HuH-7 (cell line): ENCODE measurements around the gene ANXA2.
A peak's percentile ranks its signal among the peaks of the same experiment; 100 is the strongest.
"Not testable (repeated sequence)": the region's sequence is repeated elsewhere in the genome, so short reads cannot be mapped to it uniquely, and the experiment has no call there.

Experiments used
- DNase-seq: peaks from one replicate; pipeline ENCODE4 v3.0.0; 2011; ENCODE audit warnings: low spot score

Gene ANXA2

GRCh38 chr15:60410350-60410749, 12.6 kb upstream of the ANXA2 start:
- DNase-seq, result not testable (repeated sequence)

- no peak for DNase-seq
Observed at GRCh38 chr15:60408463-60408981, 10.7 kb upstream of the ANXA2 start.

- DNase-seq, result no peak
Observed at GRCh38 chr15:60407415-60407805, 9.6 kb upstream of the ANXA2 start.

GRCh38 chr15:60406513-60407414, 9.0 kb upstream of the ANXA2 start:
- no peak for DNase-seq

GRCh38 chr15:60405399-60405798, 7.6 kb upstream of the ANXA2 start:
- DNase-seq, result no peak

- not testable (repeated sequence) for DNase-seq
Observed at GRCh38 chr15:60404351-60404750, 6.6 kb upstream of the ANXA2 start.

GRCh38 chr15:60400944-60401343, 3.2 kb upstream of the ANXA2 start:
- DNase-seq, result no peak

- no peak for DNase-seq
Observed at GRCh38 chr15:60399931-60400330, 2.1 kb upstream of the ANXA2 start.

GRCh38 chr15:60399246-60399915, 1.6 kb upstream of the ANXA2 start:
- DNase-seq, result no peak

- peak; percentile 38 for DNase-seq
Observed at GRCh38 chr15:60396958-60397771, 621 bp downstream of the ANXA2 start.

GRCh38 chr15:60396560-60396957, 1.2 kb downstream of the ANXA2 start:
- DNase-seq, result no peak

GRCh38 chr15:60396100-60396499, 1.7 kb downstream of the ANXA2 start:
- DNase-seq, result no peak

- no peak for DNase-seq
Observed at GRCh38 chr15:60395276-60396011, 2.3 kb downstream of the ANXA2 start.

GRCh38 chr15:60394689-60395097, 3.1 kb downstream of the ANXA2 start:
- no peak for DNase-seq

- DNase-seq, result peak; percentile 83
Observed at GRCh38 chr15:60392986-60393790, 4.6 kb downstream of the ANXA2 start.

GRCh38 chr15:60392601-60392985, 5.2 kb downstream of the ANXA2 start:
- DNase-seq, result no peak

GRCh38 chr15:60391722-60392315, 6.0 kb downstream of the ANXA2 start:
- no peak for DNase-seq

GRCh38 chr15:60390871-60391501, 6.8 kb downstream of the ANXA2 start:
- no peak for DNase-seq

GRCh38 chr15:60390231-60390630, 7.6 kb downstream of the ANXA2 start:
- DNase-seq, result no peak
